HAP-1 (cell line): ENCODE data around the gene SNIP1.
"Not testable (repeated sequence)": the region's sequence is repeated elsewhere in the genome, so short reads cannot be mapped to it uniquely, and the experiment has no call there.

Source experiments
- DNase-seq, 2 experiments: peaks; one replicate each; pipeline ENCODE4 v3.0.0-alpha.2; 2016 to 2020; ENCODE audit warnings: low spot score in 2 of 2
- H3K27me3 ChIP-seq: fragments of 250-450 bp; sonication (Bioruptor Pico); 2 replicates; pipeline ENCODE4 v1.5.1; 2020; ENCODE audit warnings: low read depth, mild to moderate bottlenecking, moderate library complexity
- H3K36me3 ChIP-seq: fragments of 250-450 bp; sonication (Bioruptor Pico); replicated peaks from 2 replicates; pipeline ENCODE4 v1.5.1; 2020; ENCODE audit warnings: mild to moderate bottlenecking
- H3K4me1 ChIP-seq: fragments of 250-450 bp; sonication (Bioruptor Pico); 2 replicates; pipeline ENCODE4 v1.5.1; 2020; ENCODE audit warnings: mild to moderate bottlenecking
- H3K4me3 ChIP-seq: fragments of 250-450 bp; sonication (Bioruptor Pico); 2 replicates; pipeline ENCODE4 v1.5.1; 2020; ENCODE audit warnings: mild to moderate bottlenecking, moderate library complexity
- H3K9me3 ChIP-seq: fragments of 250-450 bp; sonication (Bioruptor Pico); 2 replicates; pipeline ENCODE4 v1.5.1; 2020; ENCODE audit warnings: mild to moderate bottlenecking, moderate library complexity
- in situ Hi-C: fragments of 300-500 bp; cut with MboI; formaldehyde crosslinking; loops from 3 replicates; pipeline ENCODE4 v1.14.3; 2020; ENCODE audit warnings: low sequenced_read_pairs, inconsistent platforms, mixed read lengths

The SNIP1 gene

GRCh38 chr1:37545019-37545418 lies 9.1 kb downstream of the SNIP1 start:
- H3K4me1 ChIP-seq: no peaks in the 10 kb centered on the region
- no peak overlapping the region for H3K4me3 ChIP-seq
- in situ Hi-C loops: no loop called here
- H3K27me3 ChIP-seq: no peaks in the 10 kb centered on the region
- no peaks in the 10 kb centered on the region for H3K9me3 ChIP-seq
- peaks cover 36% of the 10 kb centered on the region for H3K36me3 ChIP-seq
- DNase-seq: no peak

- no peaks in the 10 kb centered on the region for H3K4me1 ChIP-seq
- no peak overlapping the region for H3K4me3 ChIP-seq
- H3K9me3 ChIP-seq: no peaks in the 10 kb centered on the region
- peaks cover 41% of the 10 kb centered on the region for H3K36me3 ChIP-seq
- in situ Hi-C loops: no loop called here
- no peak for DNase-seq
- no peaks in the 10 kb centered on the region for H3K27me3 ChIP-seq
Measured at GRCh38 chr1:37544530-37544929, 9.6 kb downstream of the SNIP1 start.

DNA sequence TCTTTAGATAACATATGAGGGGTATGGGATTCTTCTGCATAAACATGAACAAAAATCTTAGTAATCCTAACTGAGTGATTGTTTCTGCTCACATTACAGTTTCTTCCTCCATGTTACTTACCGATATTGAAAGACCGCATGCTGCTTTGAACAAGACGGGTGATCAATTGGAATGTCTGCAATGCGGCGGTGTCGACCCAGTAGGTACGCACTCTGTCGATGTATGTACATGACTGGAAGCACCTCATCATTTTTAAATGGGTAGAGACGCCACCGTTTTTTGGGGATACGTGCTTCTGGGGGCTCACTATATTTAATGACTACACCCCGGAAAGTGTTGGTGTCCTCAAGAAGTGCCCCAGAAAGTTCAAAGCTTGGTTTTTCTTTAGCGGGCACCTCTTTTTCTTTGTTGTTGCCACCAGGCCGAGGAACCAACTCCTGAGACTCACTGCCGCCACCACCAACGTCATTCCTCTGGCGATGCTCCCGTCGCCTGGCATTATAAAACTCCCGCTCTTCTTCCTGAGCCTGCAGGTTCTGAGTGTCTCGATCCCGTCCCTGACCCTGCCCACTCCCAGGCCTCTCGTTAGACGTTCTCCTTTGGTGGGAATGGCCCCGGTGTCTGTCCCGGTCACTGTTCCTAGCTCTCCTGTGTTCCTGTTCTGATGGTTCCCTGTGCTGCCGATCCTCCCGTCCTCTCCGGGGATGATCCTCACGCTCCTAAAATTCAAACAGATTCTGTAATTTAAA lies 13.9 kb downstream of the SNIP1 start:
- Histone ChIP-seq H3K9me3 (no peaks in the 10 kb centered on the region), H3K4me3 (no peak overlapping the region), H3K36me3 (peaks cover 56% of the 10 kb centered on the region), H3K27me3 (no peaks in the 10 kb centered on the region), H3K4me1 (no peaks in the 10 kb centered on the region)
- no peak for DNase-seq
- in situ Hi-C loops: no loop called here

DNA sequence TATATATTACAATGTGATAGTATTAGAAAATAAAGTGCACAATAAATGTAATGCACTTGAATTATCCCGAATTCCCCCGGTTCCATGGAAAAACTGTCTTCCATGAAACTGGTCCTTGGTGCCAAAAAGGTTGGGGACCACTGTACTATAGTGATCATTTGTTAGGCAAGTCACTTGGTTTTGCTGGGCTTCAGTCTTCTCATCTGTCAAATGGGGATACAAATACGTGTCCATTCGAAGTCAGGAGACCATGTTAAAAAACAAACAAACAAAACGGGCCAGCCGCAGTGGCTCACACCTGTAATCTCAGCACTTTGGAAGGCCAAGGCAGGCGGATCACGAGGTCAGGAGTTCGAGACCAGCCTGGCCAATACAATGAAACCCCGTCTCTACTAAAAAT lies 14.9 kb downstream of the SNIP1 start:
- peaks cover 53% of the 10 kb centered on the region for H3K36me3 ChIP-seq

GRCh38 chr1:37537378-37537777 lies 16.7 kb downstream of the SNIP1 start:
- Histone ChIP-seq H3K36me3 (peaks cover 53% of the 10 kb centered on the region), H3K27me3 (no peaks in the 10 kb centered on the region), H3K4me3 (no peak overlapping the region), H3K9me3 (no peaks in the 10 kb centered on the region), H3K4me1 (no peaks in the 10 kb centered on the region)
- in situ Hi-C loops: no loop called here
- no peak for DNase-seq

More for the DNA sequence above, 14.9 kb downstream of the SNIP1 start:
- H3K4me1 ChIP-seq, in situ Hi-C loops, H3K27me3 ChIP-seq, DNase-seq, H3K9me3 ChIP-seq, H3K4me3 ChIP-seq: not testable (repeated sequence)

GRCh38 chr1:37533317-37534093 lies 20.6 kb downstream of the SNIP1 start:
- Histone ChIP-seq H3K27me3 (no peaks in the 10 kb centered on the region), H3K4me3 (no peak overlapping the region), H3K4me1 (no peaks in the 10 kb centered on the region), H3K36me3 (peaks cover 24% of the 10 kb centered on the region), H3K9me3 (no peaks in the 10 kb centered on the region)
- in situ Hi-C loops: no loop called here
- DNase-seq: no peak

DNA sequence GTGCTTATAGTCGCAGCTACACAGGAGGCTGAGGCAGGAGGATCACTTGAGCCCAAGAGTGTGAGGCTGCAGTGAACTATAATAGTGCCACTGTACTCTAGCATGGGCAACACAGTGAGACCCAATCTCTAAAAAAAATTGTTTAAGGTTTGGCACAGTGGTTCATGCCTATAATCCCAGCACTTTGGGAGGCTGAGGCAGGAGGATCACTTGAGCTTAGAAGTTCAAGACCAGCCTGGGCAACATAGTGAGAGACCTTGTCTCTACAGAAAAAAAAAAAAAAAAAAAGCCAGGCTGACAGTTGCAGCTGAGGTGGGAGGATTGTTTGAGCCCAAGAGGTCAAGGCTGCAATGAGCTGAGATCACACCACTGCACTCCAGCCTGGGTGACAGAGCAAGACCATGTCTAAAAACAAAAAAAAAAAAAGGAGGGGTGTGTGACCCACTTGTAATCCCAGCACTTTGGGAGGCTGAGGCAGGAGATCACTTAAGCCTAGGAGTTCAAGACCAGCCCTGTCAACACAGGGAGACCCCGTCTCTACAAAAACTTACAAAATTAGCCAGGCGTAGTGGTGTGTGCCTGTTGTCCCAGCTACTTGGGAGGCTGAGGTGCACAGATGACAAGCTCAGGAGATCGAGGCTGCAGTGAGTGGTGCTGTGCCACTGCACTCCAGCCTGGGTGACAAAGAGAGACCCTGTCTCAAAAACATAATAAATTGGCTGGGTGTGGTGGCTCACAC lies 21.5 kb downstream of the SNIP1 start:
- H3K27me3 ChIP-seq, in situ Hi-C loops, DNase-seq, H3K4me3 ChIP-seq, H3K4me1 ChIP-seq, H3K9me3 ChIP-seq: not testable (repeated sequence)
- H3K36me3 ChIP-seq: peaks cover 19% of the 10 kb centered on the region

- H3K4me1 ChIP-seq, H3K9me3 ChIP-seq, DNase-seq, H3K36me3 ChIP-seq, in situ Hi-C loops, H3K4me3 ChIP-seq, H3K27me3 ChIP-seq: not testable (repeated sequence)
Measured at GRCh38 chr1:37529888-37530287, 24.2 kb downstream of the SNIP1 start.

DNA sequence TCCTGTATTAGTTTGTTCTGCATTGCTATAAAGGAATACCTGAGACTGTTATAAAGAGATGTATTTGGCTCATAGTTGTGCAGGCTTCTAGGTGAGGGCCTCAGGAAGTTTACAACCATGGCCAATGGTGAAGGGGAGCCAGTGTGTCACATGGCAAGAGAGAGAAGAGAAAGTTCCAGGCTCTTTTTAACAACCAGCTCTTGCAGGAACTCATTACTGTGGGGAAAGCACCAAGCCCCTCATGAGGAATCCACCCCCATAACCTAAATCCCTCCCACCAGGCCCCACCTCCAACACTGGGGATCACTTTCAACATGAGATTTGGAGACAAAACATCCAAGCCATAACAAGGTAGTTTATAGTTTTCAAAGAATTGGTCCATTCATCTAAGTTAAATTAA lies 34.5 kb downstream of the SNIP1 start:
- Histone ChIP-seq H3K36me3 (no peaks in the 10 kb centered on the region), H3K9me3 (no peaks in the 10 kb centered on the region), H3K4me1 (peaks cover 9% of the 10 kb centered on the region), H3K27me3 (no peaks in the 10 kb centered on the region), H3K4me3 (no peak overlapping the region)
- in situ Hi-C loops: no loop called here
- no peak for DNase-seq

DNA sequence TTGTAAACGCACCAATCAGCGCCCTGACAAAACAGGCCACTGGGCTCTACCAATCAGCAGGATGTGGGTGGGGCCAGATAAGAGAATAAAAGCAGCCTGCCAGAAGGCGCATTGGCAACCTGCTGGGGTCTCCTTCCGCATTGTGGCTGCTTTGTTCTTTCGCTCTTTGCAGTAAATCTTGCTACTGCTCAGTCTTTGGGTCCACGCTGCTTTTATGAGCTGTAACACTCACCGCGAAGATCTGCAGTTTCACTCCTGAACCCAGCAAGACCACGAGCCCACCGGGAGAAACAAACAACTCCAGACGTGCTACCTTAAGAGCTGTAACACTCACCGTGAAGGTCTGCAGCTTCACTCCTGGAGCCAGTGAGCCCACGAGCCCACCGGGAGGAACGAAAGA lies 35.2 kb downstream of the SNIP1 start:
- H3K4me3 ChIP-seq, H3K4me1 ChIP-seq, H3K36me3 ChIP-seq, H3K9me3 ChIP-seq, in situ Hi-C loops, H3K27me3 ChIP-seq: not testable (repeated sequence)
- DNase-seq: peak in 1 of 2 experiments; percentile 14

- H3K27me3 ChIP-seq, H3K4me3 ChIP-seq, in situ Hi-C loops, DNase-seq, H3K9me3 ChIP-seq, H3K36me3 ChIP-seq: not testable (repeated sequence)
- peaks cover 12% of the 10 kb centered on the region for H3K4me1 ChIP-seq
Measured at GRCh38 chr1:37518241-37518640, 35.9 kb downstream of the SNIP1 start.

- Histone ChIP-seq H3K9me3 (no peaks in the 10 kb centered on the region), H3K4me3 (no peak overlapping the region), H3K4me1 (peaks cover 12% of the 10 kb centered on the region), H3K36me3 (peaks cover 4% of the 10 kb centered on the region; the same call in 1 of the 2 replicates), H3K27me3 (no peaks in the 10 kb centered on the region)
- in situ Hi-C loops: no loop called here
- DNase-seq: no peak
Measured at GRCh38 chr1:37517569-37517968, 36.5 kb downstream of the SNIP1 start.

DNA sequence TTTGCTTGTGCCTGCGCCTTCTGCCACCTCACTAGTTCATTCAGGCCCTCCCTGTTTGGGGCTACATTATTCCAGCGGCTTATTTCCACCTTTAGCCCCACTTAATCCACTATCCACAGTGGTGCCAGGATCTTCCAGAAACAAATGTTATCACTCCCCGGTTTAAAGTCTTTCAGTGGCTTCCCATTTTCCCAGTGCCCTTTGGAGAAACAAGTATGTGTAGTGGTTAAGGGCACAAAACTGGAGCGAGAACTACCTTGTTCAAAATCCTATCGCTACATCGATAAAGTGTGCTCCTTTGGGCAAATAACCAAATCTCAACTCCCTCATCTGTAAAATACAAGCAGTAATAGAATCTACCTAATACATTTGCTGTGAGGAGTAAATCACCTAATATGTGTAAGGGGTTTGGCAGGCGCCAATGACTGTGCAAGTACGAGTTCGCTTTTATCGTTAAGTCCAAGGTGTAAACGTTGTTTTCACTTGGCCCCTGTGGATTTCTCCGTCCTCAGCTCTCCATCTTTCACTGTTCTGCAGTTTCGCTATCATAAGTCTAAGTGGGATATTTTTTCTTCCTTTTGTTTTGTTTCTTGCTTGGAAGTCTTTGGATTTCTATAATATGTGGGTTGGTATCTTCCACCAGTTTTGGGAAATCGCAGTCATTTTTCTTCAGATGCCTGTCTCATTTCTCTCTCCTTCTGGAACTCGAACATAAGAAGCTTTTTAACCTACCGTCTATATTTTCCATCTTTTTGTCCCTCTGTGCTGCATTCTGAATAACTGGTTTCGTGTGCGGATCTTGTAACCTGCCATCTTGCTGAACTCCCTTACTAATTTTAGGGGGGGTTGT lies 38.7 kb downstream of the SNIP1 start:
- Histone ChIP-seq H3K4me3 (peak overlapping the region; percentile 58), H3K4me1 (peaks cover 12% of the 10 kb centered on the region), H3K36me3 (peaks cover 20% of the 10 kb centered on the region), H3K9me3 (no peaks in the 10 kb centered on the region), H3K27me3 (no peaks in the 10 kb centered on the region)
- DNase-seq: no peak
- in situ Hi-C loops: no loop called here
